Stimulated activated CD8-positive, alpha-beta memory T cell treated with anti-CD3 and anti-CD28 coated beads, Interleukin-2, amount 100 ng/mL, for 48 hours (primary cell): ENCODE measurements around the gene EIF4E.
A peak's percentile ranks its signal among the peaks of the same experiment; 100 is the strongest.
"Not testable (repeated sequence)": the region's sequence is repeated elsewhere in the genome, so short reads cannot be mapped to it uniquely, and the experiment has no call there.

ENCODE experiments used
- DNase-seq, 2 donors: peaks; one replicate each; pipeline ENCODE4 v3.0.0-alpha.2; 2020; ENCODE audit warnings: low read depth in 2 of 2

The EIF4E gene

DNA sequence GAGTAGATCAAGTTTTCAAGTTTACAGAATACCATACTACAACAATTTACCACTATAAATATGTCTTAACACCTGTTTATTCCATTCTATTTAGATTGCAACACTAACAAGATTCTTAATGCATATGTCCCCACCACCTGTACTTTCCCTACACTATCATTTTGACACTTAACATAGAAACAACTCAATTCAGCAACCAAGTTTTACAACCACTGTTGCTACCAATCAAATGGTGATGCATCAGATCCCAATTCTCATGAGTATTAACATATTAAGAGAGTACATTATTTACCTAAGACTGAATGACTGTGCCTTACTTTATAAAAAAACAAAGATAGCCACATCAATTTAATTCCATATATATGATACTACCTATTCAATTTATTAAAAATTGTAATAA is 49.4 kb downstream of the EIF4E start:
- no peak for DNase-seq

DNA sequence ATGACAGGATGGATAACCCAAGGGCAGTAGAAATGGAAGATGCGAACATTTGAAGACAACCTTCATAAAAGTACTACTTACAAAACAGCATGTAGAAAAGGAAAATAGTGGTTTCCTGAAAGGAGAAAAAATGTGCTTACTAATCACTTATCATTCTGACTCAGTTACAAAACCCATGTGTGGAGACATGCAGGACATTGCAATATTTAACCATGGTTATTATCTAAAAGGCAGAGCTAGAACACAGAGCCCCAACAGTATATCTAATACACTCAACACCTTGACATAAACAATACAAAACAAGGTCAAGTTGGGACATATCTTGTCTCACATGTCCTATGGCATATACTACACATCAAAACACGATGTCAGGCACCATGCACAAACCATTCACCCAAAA is 55.9 kb downstream of the EIF4E start:
- DNase-seq = no peak

DNA sequence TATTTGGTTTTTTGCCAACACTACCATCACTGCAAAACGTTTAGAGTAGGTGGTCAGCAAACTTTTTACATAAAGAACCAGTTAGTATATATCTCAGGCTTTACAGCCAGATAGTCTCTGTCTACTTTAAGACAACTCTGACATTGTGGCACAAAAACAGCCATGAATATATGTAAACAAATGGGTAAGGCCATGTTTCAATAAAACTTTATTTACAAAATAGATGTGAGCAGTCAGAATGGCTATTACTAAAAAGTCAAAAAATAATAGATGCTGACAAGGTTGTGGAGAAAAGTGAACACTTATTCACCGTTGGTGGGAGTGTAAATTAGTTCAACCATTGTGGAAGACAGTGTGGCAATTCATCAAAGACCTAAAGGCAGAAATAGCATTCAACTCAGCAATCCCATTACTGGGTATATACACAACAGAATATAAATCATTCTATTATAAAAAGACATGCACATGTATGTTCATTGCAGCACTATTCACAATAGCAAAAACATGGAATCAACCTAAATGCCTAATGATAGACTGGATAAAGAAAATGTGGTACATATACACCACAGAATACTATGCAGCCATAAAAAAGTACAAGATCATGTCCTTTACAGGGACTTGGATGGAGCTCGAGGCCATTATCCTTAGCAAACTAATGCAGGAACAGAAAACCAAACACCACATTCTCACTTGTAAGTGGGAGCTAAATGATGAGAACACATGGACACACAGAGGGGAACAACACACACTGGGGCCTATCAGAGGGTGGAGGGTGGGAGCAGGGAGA is 56.6 kb downstream of the EIF4E start:
- not testable (repeated sequence) for DNase-seq

DNA sequence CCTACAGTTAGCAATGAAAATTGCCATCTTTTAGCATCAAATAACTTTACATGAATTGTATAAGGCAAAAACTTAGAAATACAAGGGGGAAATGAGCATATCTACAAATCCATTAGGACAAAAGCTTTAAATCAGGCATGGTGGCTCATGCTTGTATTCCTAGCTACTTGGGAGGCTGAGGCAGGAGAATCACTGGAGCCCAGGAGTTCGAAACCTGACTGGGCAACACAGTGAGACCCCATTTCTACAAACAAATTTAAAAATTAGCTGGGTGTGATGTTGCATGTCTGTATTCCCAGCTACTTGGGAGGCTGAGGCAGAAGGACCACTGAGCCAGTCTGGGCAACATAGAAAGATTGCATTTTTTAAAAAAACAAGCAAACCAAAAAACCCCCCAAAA is 61.3 kb downstream of the EIF4E start:
- no peak for DNase-seq

DNA sequence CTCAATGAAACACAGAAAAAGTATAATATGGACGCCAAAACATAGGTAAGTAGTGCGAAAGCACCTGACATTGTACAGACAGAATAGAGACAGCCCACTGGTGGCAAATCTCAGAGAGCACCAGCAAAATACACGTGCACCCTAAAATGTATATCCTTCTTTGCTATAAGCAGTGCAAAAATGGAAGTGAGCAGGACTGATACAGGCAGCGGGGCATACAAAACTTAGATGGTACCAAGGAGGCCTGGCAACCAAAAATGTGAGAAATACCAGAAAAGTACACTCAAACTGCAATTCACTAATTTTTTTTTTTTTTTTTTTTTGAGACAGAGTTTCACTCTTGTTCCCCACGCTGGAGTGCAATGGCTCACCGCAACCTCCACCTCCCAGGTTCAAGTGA is 63.9 kb downstream of the EIF4E start:
- DNase-seq = no peak

DNA sequence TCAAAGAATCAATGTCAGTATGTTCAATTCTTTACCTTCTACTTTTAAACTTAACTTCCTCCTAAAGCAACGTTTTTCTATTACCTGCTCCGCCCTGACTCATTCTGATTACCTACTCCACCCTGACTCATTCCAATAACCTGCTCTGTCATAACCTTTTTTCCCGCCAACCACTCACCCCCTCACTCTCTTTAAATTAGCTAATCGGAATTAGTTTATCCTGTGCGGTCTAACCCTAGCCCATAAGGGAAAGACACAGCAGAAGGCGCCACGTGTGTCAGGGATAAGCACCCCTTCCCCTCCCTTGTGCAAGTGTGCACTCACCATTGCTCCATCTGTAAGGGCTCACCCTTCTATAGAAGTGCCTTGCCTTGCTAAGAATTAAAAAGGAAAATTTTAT is 64.4 kb downstream of the EIF4E start:
- DNase-seq = peak in 1 of 2 donors; percentile 1

DNA sequence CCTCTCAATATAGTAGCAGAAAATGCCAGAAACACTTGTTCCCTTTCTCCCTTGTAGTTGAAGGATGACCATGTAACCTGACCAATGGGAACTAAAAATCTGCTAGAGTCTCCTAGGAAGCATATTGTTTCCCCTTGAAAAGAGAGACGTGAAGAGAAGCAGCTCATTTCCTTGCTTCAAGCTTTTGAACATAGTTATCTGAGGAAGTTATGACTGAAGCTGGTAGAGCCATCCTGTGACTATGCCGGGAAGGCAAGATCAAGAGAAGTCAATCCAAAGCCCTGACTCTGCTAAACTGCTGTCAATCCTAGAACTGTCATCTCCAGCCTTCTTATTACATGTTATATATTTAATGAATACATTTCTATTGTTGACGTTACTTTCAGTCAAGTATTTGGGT is 66.6 kb downstream of the EIF4E start:
- DNase-seq = no peak

DNA sequence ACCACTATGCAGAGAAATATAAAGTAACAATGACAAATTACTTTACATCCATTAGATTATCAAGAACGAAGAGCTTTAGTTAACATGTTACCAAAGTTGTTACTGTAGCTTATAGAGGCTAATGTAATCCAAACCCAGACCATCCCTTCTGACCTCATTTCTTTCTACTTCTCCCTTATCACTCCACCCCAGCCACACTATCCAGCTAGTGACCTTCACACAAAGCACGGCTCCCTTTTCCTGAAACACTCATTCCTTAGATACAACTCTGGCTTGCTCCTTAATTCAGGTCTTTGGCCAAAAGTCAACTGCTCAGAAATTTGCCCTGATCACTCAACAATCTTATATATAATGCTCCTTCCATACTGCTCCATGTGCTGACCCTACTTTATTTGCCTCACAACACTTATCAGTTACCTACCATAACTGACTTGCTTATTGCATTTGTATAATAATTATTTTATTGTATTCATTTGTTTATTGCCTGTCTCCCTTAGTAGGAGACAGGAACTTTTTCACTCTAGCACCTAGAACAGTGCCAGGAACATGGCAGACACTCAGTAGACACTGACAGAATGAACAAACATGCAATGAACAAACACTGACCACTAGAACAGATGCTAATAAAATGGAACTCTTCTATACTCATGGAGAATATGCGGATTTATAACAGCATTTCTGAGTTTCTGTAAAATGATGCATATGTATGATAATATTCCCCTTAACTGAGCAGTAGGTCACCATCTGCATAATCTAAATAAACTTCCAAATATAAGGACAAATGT is 67.6 kb downstream of the EIF4E start:
- DNase-seq = no peak

DNA sequence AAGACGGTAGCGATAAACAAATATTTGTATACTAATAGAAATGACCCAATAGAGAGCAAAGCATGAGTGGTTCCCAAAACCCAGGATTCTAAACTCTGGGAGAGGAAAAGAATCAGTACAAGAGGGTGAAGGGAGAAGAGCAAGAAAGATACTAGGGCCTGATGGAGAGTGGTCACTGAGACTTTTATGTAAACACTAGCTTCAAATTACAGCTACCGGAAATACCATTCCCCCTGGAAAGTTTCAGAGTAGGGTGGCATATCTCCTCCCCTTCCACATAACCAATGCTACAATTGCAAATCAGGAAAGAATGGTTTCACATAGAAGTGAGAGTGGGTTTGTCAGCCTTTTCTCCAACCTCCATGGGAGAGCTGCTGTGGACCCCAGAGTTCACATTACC is 77.1 kb downstream of the EIF4E start:
- DNase-seq = no peak

DNA sequence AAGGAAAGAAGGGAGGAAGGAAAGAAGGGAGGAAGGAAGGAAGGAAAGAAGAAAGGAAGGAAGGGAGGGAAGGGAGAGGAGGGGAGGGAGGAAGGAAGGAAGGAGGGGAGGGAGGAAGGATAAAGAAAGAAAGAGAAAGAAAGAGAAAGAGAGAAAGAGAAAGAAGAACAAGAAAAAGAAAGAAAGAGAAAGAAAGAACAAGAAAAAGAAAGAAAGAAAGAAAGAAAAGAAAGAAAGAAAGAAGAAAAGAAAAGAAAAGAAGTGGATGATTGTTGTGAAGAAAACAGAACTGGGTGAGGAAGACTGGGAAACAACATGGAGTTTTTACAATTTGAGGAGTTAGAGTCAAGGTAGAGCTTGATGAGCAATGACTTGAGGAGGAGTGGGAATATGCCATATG is 78.0 kb downstream of the EIF4E start:
- DNase-seq = no peak

DNA sequence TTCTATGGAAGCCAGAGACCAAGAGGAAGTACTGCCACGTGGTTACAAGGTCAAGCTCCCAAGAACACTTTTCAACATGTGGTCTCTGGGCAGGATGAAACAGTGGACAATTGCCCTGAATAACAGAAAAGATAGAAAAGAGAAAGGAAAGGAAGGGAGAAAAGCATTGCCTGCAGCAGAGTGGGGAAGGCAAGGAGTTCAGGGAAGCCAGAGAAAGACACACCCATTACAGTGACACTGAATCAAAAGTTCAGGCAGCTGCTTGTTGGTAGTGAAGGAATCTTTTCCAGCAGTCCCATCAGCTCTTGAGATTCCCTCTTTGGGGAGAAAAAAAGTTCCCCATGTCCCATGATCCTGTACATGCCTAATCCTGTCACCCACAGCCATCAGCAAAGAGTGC is 80.5 kb downstream of the EIF4E start:
- no peak for DNase-seq

DNA sequence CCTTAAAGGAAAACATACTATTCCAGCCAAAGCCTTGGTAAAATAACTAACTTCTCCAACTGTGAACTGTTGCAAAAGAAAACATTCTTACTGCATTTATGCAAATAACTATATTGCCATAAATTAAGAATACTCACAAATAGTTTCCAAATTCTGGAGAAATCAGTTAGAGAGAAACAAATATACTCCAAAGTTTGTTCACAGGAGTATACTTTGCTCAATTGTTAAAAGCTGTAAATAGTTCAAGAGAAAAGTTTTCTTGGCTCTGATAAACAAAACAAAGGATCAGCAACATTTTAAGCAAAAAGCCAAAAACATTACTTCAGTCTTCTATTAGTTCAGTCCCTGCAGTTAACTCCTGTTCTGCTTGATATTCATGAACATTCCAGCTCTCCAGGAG is 83.0 kb downstream of the EIF4E start:
- DNase-seq = no peak

DNA sequence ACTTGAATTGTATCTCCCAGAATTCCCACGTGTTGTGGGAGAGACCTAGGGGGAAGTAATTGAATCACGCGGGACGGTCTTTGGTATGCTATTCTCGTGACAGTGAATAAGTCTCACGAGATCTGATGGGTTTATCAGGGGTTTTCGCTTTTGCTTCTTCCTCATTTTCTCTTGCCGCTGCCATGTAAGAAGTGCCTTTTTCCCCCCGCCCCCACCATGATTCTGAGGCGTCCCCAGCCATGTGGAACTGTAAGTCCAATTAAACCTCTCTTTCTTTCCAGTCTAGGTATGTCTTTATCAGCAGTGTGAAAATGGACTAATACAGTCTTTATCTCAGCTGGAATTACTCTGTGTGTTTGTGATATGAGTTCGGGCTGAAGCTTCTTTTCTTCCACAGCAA is 86.0 kb downstream of the EIF4E start:
- not testable (repeated sequence) for DNase-seq

DNA sequence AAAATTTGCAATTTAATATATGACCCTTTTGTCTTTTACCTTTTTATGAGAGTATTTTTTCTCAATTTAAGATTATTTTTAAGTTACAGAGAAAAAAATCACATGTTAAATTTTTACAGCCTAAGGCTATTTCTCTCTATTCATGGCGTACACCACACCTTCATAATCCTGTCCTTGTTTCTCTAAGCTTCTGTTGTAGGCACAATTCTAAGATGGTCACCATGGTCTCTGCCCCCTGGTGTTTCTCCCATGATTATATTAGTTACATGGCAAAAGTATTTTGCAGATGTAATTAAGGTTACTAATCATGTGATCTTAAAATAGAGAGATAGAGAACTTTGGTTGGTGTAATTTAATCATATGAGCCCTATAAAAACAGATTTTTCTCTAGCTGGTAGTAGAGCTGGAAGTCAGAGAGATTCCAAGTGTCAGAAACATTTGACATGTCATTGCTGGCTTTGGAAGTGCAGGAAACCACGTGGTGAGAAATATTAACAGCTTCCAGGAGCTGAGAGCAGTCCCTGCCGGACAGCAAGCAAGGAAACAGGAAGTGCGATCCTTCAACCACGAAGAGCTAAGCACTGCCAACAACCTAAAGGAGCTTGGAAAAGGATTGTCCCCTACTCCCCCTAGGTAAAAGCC is 89.8 kb downstream of the EIF4E start:
- no peak for DNase-seq

DNA sequence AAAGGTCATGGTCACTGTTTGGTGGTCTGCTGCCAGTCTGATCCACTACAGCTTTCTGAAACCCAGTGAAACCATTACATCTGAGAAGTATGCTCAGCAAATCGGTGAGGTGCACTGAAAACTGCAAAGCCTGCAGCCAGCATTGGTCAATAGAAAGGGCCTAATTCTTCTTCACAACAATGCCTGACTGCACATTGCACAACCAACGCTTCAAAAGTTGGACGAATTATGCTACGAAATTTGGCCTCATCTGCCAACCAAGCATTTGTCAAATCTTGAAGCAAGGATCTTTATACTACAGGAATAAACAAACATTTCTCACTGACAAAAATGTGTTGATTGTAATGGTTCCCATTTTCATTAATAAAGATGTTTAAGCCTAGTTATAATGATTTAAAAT is 90.4 kb downstream of the EIF4E start:
- DNase-seq = no peak

DNA sequence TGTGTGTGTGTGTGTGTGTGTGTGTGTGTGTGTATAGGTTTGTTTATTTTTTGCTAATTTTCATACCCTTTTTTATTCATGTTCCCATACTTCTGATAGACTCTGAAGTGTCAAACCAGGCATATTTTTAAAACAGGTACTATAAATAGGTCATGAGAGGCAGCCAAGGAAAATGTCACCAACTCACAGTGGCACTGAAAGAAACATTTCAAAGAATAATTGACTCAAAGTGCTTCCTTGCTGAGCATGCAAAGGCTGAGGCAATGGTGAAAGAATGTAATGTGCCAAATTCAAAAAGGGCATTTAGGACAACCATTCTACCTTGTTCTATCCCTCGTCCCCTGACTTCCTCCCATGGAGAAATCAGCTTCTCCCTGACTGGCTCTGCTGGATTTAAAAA is 95.5 kb downstream of the EIF4E start:
- DNase-seq = no peak

DNA sequence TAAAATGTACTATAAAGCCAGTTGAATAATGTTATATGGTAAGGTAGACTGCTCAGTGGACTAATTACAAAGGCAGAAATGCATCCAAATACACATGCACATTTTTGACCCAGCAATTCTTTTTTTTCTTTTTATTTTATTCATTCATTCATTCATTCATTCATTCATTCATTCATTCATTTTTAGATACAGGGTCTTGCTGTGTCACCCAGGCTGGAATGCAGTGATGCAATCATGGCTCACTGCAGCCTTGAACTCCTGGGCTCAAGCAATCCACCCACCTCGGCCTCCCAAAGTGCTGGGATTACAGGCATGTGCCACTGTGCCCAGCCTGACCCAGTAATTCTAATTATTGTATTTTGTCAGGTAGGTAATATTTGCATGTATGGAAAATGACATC is 97.9 kb downstream of the EIF4E start:
- not testable (repeated sequence) for DNase-seq
